SK-N-SH (cell line): ENCODE measurements around the gene DIAPH1. TPM values are rescaled to one million over a fixed set of nuclear protein-coding genes. Genes with fewer than 3 reads are reported as not detected.
A peak's percentile ranks its signal among the peaks of the same experiment; 100 is the strongest.

Experiments
- CTCF ChIA-PET: fragments of 300-600, 350-600 bp; formaldehyde crosslinking; extraction: SDS; loops from one replicate; lab custom pipeline; 2021; lab: Yijun Ruan, JAX
- POLR2A ChIA-PET: fragments of 350-600 bp; sonication (Branson Sonifier 250); formaldehyde crosslinking; extraction: SDS; loops from one replicate; lab custom pipeline; 2020; ENCODE audit warnings: antibody characterized with exemption, inconsistent platforms; lab: Yijun Ruan, JAX
- DNase-seq: peaks from one replicate; pipeline ENCODE4 v3.0.0; 2012
- H2AFZ ChIP-seq: fragments of 200-600 bp; sonication (generic); 2 replicates; pipeline ENCODE4 v1.8.1; 2016; ENCODE audit warnings: antibody characterized with exemption, mild to moderate bottlenecking, low read depth
- H3F3A ChIP-seq: fragments of 200-600 bp; sonication (generic); replicated peaks from 2 replicates; pipeline ENCODE3; 2016; ENCODE audit warnings: antibody characterized with exemption, mild to moderate bottlenecking; ENCODE audit not compliant: insufficient read depth
- H3K27ac ChIP-seq, 2 experiments: fragments of 200-500 bp in 1 of 2; fragments of 200-600 bp in 1 of 2; sonication (Bioruptor generic) in 1 of 2; sonication (generic), shearing (Covaris generic) in 1 of 2; 2 replicates each; pipeline versions ENCODE4 v1.5.1 to v1.6.1; 2014 to 2016; ENCODE audit warnings: low read depth in 2 of 2, inconsistent platforms in 1 of 2, low read length in 1 of 2, mild to moderate bottlenecking in 1 of 2, mixed read lengths in 1 of 2
- H3K27me3 ChIP-seq: fragments of 200-600 bp; sonication (generic), shearing (Covaris generic); 2 replicates; pipeline ENCODE4 v1.6.1; 2016; ENCODE audit warnings: mixed run types; ENCODE audit not compliant: insufficient read depth
- H3K36me3 ChIP-seq, 2 experiments: fragments of 200-500 bp in 1 of 2; fragments of 200-600 bp in 1 of 2; sonication (Bioruptor generic) in 1 of 2; sonication (generic) in 1 of 2; replicated peaks in 1 of 2; 2 replicates each; pipeline versions ENCODE3 to v1.5.1; 2014 to 2016; ENCODE audit warnings: low read length in 1 of 2, mild to moderate bottlenecking in 1 of 2; ENCODE audit not compliant: insufficient read depth in 2 of 2, control insufficient read depth in 1 of 2
- H3K4me1 ChIP-seq, 2 experiments: fragments of 200-500 bp in 1 of 2; fragments of 200-600 bp in 1 of 2; sonication (Bioruptor generic) in 1 of 2; sonication (generic), shearing (Covaris generic) in 1 of 2; 2 replicates each; pipeline versions ENCODE4 v1.5.1 to v1.6.1; 2014 to 2016; ENCODE audit warnings: low read depth in 1 of 2, low read length in 1 of 2, mixed run types in 1 of 2; ENCODE audit not compliant: insufficient read depth in 2 of 2, control insufficient read depth in 1 of 2
- H3K4me2 ChIP-seq: fragments of 200-600 bp; sonication (generic), shearing (Covaris generic); 2 replicates; pipeline ENCODE4 v1.6.1; 2017; ENCODE audit warnings: mixed run types
- H3K4me3 ChIP-seq, 2 experiments: fragments of 200-500 bp in 1 of 2; fragments of 200-600 bp in 1 of 2; sonication (Bioruptor generic) in 1 of 2; sonication (generic), shearing (Covaris generic) in 1 of 2; 2 replicates each; pipeline versions ENCODE4 v1.5.1 to v1.8.1; 2014 to 2016; ENCODE audit warnings: low read depth in 2 of 2, inconsistent platforms in 1 of 2, low read length in 1 of 2, mild to moderate bottlenecking in 1 of 2, mixed read lengths in 1 of 2, moderate library complexity in 1 of 2
- H3K79me2 ChIP-seq: fragments of 200-600 bp; sonication (generic); 2 replicates; pipeline ENCODE4 v1.8.1; 2017; ENCODE audit warnings: mild to moderate bottlenecking; ENCODE audit not compliant: insufficient read depth
- H3K9ac ChIP-seq: fragments of 200-600 bp; sonication (generic); 2 replicates; pipeline ENCODE4 v1.6.1; 2017; ENCODE audit warnings: mixed run types
- H3K9me2 ChIP-seq: fragments of 200-600 bp; sonication (generic); 2 replicates; pipeline ENCODE4 v1.6.1; 2017; ENCODE audit warnings: mixed run types
- H3K9me3 ChIP-seq: fragments of 200-600 bp; sonication (generic); 2 replicates; pipeline ENCODE4 v1.6.1; 2017; ENCODE audit warnings: mixed run types, mild to moderate bottlenecking, moderate library complexity
- H4K20me1 ChIP-seq: fragments of 200-600 bp; sonication (generic); 2 replicates; pipeline ENCODE4 v1.6.1; 2017; ENCODE audit warnings: mild to moderate bottlenecking, mixed run types; ENCODE audit not compliant: insufficient read depth
- EP300 ChIP-seq, 2 experiments: IDR thresholded peaks; 2 replicates each; pipeline versions ENCODE4 v1.4.0 to v1.6.1; 2012; ENCODE audit warnings: borderline replicate concordance in 1 of 2, low read depth in 1 of 2, low read length in 1 of 2
- GABPA ChIP-seq: IDR thresholded peaks from 2 replicates; pipeline ENCODE4 v1.4.0; 2012; ENCODE audit warnings: low read depth, mild to moderate bottlenecking
- MEF2A ChIP-seq: IDR thresholded peaks from 2 replicates; pipeline ENCODE4 v1.4.0; 2012; ENCODE audit warnings: low read depth, borderline replicate concordance
- MXI1 ChIP-seq: IDR thresholded peaks from 2 replicates; pipeline ENCODE4 v1.6.1; 2012; ENCODE audit warnings: mild to moderate bottlenecking, low read depth, low read length, improper control_type of control experiment
- NFIC ChIP-seq: IDR thresholded peaks from 2 replicates; pipeline ENCODE4 v1.4.0; 2012; ENCODE audit warnings: borderline replicate concordance
- POLR2AphosphoS5 ChIP-seq: IDR thresholded peaks from 2 replicates; pipeline ENCODE4 v1.6.1; 2012; ENCODE audit warnings: low read depth, low read length
- RFX5 ChIP-seq: IDR thresholded peaks from 2 replicates; pipeline ENCODE4 v1.6.1; 2012; ENCODE audit warnings: mild to moderate bottlenecking, improper control_type of control experiment, low read length
- TCF12 ChIP-seq: IDR thresholded peaks from 2 replicates; pipeline ENCODE4 v1.4.0; 2012
- TEAD4 ChIP-seq: IDR thresholded peaks from 2 replicates; pipeline ENCODE4 v1.4.0; 2012; ENCODE audit warnings: mild to moderate bottlenecking, borderline replicate concordance; ENCODE audit not compliant: insufficient read depth
- USF1 ChIP-seq: IDR thresholded peaks from 2 replicates; pipeline ENCODE4 v1.4.0; 2012; ENCODE audit warnings: low read depth, borderline replicate concordance
- WGBS: methylation state at CpG from one replicate; pipeline ENCODE4 v1.1.6; 2017; ENCODE audit warnings: low lambda C conversion rate; 5-methylcytosine and 5-hydroxymethylcytosine counted together
- polyA plus RNA-seq, 3 experiments: library from polyadenylated mRNA; depleted of rRNA; stranded (reverse); fragments of >200 nt; gene quantifications; 2 replicates each; pipeline ENCODE4 v1.2.3, GENCODE V29; 2012
- TF ChIP-seq, protein P1 (sequence below): IDR thresholded peaks from 2 replicates; pipeline ENCODE4 v1.4.0; 2012; ENCODE audit warnings: low read depth
- TF ChIP-seq, protein P2 (sequence below): IDR thresholded peaks from 2 replicates; pipeline ENCODE4 v1.4.0; 2012; ENCODE audit warnings: low read depth, borderline replicate concordance
- TF ChIP-seq, protein P3 (sequence below): IDR thresholded peaks from 2 replicates; pipeline ENCODE4 v1.6.1; 2012; ENCODE audit warnings: mild to moderate bottlenecking, low read depth, low read length, moderate library complexity

DIAPH1 gene
- polyA plus RNA-seq, 1 of the 3 experiments (the other 2 are of a cell fraction) = 30.4 TPM

DNA sequence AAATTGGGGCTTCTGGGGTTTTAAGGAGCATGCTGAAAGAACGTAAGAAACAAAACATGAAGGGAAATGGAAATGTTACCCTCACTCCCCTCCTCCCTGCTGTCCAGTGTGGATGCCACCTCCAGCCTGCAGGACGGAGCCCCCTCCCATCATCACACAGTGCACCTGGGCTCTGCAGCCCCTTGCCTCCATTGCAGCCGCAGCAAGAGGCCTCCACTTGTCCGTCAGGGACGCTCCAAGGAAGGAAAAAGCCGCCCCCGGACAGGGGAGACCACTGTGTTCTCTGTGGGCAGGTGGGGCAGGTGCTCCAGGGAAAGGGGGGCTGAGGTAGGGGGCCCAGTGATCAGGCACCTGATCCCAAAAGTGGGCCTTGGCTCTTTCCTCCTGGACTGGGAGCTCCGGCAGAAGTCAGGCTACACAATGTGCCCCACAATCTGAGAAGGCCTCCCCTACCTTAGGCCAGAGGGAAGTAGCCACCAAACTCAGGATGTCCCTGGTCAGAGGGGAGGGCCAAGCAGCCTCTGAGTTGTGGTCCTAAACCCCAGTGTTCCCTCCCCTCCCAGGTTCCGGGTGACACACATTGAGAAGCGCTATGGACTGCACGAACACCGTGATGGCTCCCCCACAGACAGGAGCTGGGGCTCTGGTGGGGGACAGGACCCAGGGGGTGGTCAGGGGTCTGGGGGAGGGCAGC, 20.7 kb upstream of the DIAPH1 start:
- CTCF ChIA-PET = interaction anchor here (1.1 to 19.7 kb wide), 4 partner anchors 20 to 47 kb away, joined by 4 to 207 read pairs (median 6); partner anchors contain the start of gene DIAPH1
- TF ChIP-seq EP300 (IDR thresholded peaks at IDR 0.05; ENCODE audit: borderline replicate concordance in 1 of 2, low read depth in 1 of 2, low read length in 1 of 2) = no peak
- no peak for TF ChIP-seq USF1
- no peak for TF ChIP-seq MXI1
- no peak for TF ChIP-seq POLR2AphosphoS5
- TF ChIP-seq TEAD4 = no peak
- 93% methylated on average over 7 of the region's 12 CpGs for WGBS

GRCh38 chr5:141638771-141639170, 20.0 kb upstream of the DIAPH1 start:
- Histone ChIP-seq H3K36me3 (peaks cover 9 to 24% of the 10 kb centered on the region in 2 experiments), H3K4me3 (no peak overlapping the region), H4K20me1 (peaks cover 15% of the 10 kb centered on the region), H3K9me2 (no peaks in the 10 kb centered on the region), H3K4me2 (0 out of 2 replicates have a peak overlapping the region, but pooled peaks have one; percentile 99), H3K27ac (no peak overlapping the region), H3K4me1 (peaks cover 5 to 28% of the 10 kb centered on the region in 2 experiments; a peak in 2 of 4 replicates), H3K9ac (no peak overlapping the region), H3K9me3 (no peaks in the 10 kb centered on the region), H3F3A (peaks cover 12% of the 10 kb centered on the region), H3K79me2 (peaks cover 28% of the 10 kb centered on the region), H3K27me3 (no peaks in the 10 kb centered on the region), H2AFZ (no peak overlapping the region)
- WGBS = 87% methylated on average over 2 of the region's 2 CpGs
- POLR2A ChIA-PET = interaction anchor here (2.9 kb wide), 1 partner anchor 9 kb away, joined by 18 read pairs; no protein-coding TSS in a partner anchor
- no peak for DNase-seq
- CTCF ChIA-PET = interaction anchor here (1.1 to 19.7 kb wide), 5 partner anchors 8 to 330 kb away, joined by 3 to 207 read pairs (median 4); partner anchors contain the start of genes DIAPH1 and RNF14
- TF ChIP-seq TCF12 (no peak), MEF2A (no peak), RFX5 (no peak), EP300 (IDR thresholded peaks at IDR 0.05; ENCODE audit: borderline replicate concordance in 1 of 2, low read depth in 1 of 2, low read length in 1 of 2) (no peak), GABPA (no peak), NFIC (no peak)
- TF ChIP-seq, protein P1, sequence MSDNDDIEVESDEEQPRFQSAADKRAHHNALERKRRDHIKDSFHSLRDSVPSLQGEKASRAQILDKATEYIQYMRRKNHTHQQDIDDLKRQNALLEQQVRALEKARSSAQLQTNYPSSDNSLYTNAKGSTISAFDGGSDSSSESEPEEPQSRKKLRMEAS = no peak
- TF ChIP-seq, protein P2, sequence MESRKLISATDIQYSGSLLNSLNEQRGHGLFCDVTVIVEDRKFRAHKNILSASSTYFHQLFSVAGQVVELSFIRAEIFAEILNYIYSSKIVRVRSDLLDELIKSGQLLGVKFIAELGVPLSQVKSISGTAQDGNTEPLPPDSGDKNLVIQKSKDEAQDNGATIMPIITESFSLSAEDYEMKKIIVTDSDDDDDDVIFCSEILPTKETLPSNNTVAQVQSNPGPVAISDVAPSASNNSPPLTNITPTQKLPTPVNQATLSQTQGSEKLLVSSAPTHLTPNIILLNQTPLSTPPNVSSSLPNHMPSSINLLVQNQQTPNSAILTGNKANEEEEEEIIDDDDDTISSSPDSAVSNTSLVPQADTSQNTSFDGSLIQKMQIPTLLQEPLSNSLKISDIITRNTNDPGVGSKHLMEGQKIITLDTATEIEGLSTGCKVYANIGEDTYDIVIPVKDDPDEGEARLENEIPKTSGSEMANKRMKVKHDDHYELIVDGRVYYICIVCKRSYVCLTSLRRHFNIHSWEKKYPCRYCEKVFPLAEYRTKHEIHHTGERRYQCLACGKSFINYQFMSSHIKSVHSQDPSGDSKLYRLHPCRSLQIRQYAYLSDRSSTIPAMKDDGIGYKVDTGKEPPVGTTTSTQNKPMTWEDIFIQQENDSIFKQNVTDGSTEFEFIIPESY = no peak
- TF ChIP-seq, protein P3, sequence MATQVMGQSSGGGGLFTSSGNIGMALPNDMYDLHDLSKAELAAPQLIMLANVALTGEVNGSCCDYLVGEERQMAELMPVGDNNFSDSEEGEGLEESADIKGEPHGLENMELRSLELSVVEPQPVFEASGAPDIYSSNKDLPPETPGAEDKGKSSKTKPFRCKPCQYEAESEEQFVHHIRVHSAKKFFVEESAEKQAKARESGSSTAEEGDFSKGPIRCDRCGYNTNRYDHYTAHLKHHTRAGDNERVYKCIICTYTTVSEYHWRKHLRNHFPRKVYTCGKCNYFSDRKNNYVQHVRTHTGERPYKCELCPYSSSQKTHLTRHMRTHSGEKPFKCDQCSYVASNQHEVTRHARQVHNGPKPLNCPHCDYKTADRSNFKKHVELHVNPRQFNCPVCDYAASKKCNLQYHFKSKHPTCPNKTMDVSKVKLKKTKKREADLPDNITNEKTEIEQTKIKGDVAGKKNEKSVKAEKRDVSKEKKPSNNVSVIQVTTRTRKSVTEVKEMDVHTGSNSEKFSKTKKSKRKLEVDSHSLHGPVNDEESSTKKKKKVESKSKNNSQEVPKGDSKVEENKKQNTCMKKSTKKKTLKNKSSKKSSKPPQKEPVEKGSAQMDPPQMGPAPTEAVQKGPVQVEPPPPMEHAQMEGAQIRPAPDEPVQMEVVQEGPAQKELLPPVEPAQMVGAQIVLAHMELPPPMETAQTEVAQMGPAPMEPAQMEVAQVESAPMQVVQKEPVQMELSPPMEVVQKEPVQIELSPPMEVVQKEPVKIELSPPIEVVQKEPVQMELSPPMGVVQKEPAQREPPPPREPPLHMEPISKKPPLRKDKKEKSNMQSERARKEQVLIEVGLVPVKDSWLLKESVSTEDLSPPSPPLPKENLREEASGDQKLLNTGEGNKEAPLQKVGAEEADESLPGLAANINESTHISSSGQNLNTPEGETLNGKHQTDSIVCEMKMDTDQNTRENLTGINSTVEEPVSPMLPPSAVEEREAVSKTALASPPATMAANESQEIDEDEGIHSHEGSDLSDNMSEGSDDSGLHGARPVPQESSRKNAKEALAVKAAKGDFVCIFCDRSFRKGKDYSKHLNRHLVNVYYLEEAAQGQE = no peak

More for the DNA sequence above, 20.7 kb upstream of the DIAPH1 start:
- H2AFZ ChIP-seq = no peak overlapping the region
- no peak overlapping the region for H3K4me2 ChIP-seq
- peaks cover 12% of the 10 kb centered on the region for H3F3A ChIP-seq
- peaks cover 3 to 29% of the 10 kb centered on the region in 2 experiments for H3K36me3 ChIP-seq
- no peak overlapping the region for H3K4me3 ChIP-seq
- no peak overlapping the region for H3K9ac ChIP-seq
- no peaks in the 10 kb centered on the region for H3K9me2 ChIP-seq
- no peaks in the 10 kb centered on the region for H3K9me3 ChIP-seq
- H3K27ac ChIP-seq = no peak overlapping the region
- H3K79me2 ChIP-seq = peaks cover 21% of the 10 kb centered on the region
- no peak for DNase-seq
- no peaks in the 10 kb centered on the region for H3K27me3 ChIP-seq
- peaks cover 5 to 28% of the 10 kb centered on the region in 2 experiments; a peak in 2 of 4 replicates for H3K4me1 ChIP-seq
- peaks cover 15% of the 10 kb centered on the region for H4K20me1 ChIP-seq
- POLR2A ChIA-PET = no interaction called here
